HG03432 (cell line): ENCODE measurements around the gene GRIN3A.

Experiments used
- ATAC-seq: cut with Tn5 transposase; IDR thresholded peaks from one replicate; pipeline ENCODE4 v1.9.1; 2021; ENCODE audit warnings: mild to moderate bottlenecking, moderate library complexity; ENCODE audit not compliant: unreplicated experiment

The GRIN3A gene

DNA sequence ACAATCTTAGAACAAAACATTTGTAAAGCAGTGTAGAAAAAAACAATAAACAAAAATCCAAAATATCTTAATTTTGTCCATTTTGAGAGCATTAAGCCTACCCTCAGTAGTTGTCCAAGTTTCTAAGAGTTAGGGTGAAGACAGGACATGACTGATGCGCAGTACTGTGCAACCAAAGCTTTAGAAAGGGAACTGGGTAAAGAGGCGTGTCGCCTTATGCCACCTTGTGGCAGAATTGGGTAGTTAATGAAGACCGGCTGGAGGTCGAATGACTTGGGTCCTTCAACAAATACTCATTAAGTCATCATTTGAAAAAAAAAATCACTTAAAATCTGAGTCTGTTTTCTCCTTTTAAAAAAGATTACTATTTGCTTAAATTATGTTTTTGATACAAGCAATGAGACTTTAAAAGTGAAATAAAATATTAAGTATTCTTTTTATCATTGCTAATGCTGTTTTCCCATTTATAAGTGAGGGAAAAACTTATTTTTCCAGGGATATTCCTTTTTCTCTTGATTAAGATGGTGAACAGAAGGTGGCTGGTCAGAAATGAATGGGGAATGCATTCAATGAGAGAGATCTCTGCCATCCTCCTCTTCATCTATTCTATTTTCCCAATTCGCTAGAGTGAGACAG lies 208.3 kb downstream of the GRIN3A start:
- peak; percentile 34 for ATAC-seq

DNA sequence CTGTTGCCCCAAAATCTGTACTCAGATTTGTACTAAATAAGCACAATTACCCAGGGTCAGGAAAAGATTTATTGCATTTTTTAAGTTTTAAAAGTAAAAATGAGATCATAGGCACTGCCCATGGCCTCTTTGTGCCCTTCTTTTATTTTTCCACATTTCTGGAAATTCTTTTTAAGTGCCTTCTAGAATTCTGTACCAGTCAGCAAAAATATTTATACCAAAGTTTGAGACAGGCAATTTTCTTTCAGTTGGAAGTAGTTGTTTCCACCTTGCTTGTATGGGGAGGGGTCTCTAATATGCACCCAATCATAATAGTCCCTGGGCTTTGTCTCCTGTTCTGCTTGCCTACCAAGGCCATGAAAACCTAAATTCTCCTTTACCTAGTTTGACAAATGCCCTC lies 210.4 kb downstream of the GRIN3A start:
- ATAC-seq = no peak

DNA sequence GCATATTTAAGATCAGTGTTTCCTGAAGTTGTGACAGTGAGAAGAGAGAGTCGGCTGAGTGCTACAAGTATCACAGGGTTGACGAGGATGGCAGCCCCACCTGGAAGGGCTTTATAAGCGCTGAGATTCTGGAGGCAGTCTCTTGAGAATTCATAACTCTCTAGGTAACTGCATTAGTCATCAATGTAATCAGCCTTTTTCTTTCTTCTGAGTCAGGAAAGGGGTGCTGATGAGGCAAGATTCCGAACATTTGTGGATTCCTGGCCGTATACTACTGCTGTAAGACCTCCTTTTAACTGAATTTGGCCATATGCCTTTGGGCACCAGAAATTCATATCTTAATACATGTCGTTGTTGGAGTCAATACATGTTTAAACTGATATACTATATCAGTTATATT lies 211.4 kb downstream of the GRIN3A start:
- ATAC-seq = no peak

DNA sequence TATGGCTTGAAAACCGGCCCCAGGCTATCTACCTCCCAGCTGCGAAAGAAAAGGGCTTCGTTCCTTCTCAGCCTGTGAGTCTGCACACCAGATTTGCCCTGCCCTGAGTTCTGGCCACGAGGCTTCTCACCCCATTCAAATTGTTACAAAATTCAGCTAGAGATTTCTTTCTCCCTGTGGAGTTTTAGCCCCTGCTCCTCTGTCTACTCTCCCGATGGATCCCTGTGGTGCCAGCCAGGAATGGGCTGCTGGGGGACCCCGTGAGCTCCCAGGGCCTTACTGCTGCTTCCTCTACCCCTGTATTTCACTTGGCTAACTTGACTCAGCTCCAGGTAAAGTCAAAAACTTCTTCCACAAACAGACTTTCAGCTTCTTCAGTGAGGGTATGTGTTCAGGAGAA lies 214.1 kb downstream of the GRIN3A start:
- ATAC-seq = no peak
